ENCODE measurements around the gene C5orf58.

DNA sequence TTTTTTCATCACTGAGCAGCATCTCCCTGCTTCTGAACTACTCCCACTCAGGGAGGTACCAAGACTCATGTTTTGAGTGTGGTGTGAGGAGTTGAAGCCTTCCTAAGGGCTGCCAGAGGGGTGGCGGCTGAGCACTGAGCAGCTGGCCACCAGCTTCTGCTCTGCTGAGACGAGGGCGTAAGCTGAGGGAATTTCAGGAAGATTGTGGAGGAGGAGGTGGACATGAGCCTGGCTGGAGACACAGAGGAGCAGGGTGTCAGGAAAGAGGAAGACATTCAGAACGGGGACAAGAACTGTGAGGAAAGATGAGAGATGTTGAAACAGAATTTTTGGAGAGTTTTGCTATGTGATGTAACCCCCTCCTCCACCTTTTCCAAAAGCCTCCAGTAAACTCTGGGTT is 57.0 kb downstream of the C5orf58 start:
- TF ChIP-seq POLR2AphosphoS5 (IDR thresholded peaks at IDR 0.05) = peak in 2 of 3 donors; percentile 12 to 60
- TF ChIP-seq, protein P1, sequence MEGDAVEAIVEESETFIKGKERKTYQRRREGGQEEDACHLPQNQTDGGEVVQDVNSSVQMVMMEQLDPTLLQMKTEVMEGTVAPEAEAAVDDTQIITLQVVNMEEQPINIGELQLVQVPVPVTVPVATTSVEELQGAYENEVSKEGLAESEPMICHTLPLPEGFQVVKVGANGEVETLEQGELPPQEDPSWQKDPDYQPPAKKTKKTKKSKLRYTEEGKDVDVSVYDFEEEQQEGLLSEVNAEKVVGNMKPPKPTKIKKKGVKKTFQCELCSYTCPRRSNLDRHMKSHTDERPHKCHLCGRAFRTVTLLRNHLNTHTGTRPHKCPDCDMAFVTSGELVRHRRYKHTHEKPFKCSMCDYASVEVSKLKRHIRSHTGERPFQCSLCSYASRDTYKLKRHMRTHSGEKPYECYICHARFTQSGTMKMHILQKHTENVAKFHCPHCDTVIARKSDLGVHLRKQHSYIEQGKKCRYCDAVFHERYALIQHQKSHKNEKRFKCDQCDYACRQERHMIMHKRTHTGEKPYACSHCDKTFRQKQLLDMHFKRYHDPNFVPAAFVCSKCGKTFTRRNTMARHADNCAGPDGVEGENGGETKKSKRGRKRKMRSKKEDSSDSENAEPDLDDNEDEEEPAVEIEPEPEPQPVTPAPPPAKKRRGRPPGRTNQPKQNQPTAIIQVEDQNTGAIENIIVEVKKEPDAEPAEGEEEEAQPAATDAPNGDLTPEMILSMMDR (IDR thresholded peaks at IDR 0.05) = no peak
- TF ChIP-seq POLR2A (IDR thresholded peaks at IDR 0.05) = no peak
